GM20000 (cell line): ENCODE data around the gene BCL10.

Source experiments
- DNase-seq: peaks from one replicate; pipeline ENCODE4 v3.0.0; 2012; ENCODE audit warnings: low spot score
- TF ChIP-seq, protein P1 (sequence below): IDR thresholded peaks from 2 replicates; pipeline ENCODE4 v1.5.1; 2012; ENCODE audit warnings: mild to moderate bottlenecking, control low read depth; ENCODE audit errors: extremely low read depth, missing control alignments

Gene BCL10

DNA sequence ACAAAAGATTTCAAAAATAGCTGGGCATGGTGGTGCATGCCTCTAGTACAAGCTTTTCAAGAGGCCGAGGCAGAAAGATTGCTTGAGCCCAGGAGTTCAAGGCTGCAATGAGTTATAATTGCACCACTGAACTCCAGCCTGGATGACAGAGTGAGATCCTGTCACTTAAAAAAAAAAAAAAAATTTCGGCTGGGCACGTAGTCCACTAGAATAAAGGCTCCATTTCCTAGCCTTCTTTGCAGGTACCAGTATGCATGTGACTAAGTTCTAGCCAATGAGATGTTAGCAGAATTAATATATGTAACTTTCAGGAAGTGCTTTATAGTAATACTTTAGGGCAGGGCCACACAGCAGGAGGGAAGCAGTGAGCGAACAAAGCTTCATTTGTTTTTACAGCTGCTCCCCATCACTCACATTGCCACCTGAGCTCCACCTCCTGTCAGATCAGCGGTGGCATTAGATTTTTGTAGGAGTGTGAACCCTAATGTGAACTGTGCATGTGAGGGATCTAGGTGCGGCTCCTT is 46.8 kb downstream of the BCL10 start:
- TF ChIP-seq, protein P1, sequence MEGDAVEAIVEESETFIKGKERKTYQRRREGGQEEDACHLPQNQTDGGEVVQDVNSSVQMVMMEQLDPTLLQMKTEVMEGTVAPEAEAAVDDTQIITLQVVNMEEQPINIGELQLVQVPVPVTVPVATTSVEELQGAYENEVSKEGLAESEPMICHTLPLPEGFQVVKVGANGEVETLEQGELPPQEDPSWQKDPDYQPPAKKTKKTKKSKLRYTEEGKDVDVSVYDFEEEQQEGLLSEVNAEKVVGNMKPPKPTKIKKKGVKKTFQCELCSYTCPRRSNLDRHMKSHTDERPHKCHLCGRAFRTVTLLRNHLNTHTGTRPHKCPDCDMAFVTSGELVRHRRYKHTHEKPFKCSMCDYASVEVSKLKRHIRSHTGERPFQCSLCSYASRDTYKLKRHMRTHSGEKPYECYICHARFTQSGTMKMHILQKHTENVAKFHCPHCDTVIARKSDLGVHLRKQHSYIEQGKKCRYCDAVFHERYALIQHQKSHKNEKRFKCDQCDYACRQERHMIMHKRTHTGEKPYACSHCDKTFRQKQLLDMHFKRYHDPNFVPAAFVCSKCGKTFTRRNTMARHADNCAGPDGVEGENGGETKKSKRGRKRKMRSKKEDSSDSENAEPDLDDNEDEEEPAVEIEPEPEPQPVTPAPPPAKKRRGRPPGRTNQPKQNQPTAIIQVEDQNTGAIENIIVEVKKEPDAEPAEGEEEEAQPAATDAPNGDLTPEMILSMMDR = no peak
- no peak for DNase-seq

DNA sequence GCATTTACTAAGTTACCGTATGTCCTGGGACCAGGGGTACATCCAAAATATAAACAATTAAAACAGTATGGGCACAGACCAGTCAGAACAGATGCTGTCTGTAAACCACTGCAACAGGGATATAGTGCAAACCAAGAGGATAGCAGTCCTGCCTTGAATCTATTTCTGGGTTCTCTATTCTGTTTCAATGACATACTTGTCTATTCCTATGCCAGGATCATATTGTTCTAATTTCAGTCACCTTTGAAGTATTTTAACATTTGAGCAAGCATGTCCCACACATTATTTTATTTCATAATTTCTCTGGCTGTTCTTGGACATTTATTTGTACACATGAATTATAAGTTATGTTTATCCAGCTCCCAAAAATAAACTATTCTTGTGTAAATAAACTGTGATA is 47.5 kb downstream of the BCL10 start:
- TF ChIP-seq, protein P1 = no peak
- no peak for DNase-seq

DNA sequence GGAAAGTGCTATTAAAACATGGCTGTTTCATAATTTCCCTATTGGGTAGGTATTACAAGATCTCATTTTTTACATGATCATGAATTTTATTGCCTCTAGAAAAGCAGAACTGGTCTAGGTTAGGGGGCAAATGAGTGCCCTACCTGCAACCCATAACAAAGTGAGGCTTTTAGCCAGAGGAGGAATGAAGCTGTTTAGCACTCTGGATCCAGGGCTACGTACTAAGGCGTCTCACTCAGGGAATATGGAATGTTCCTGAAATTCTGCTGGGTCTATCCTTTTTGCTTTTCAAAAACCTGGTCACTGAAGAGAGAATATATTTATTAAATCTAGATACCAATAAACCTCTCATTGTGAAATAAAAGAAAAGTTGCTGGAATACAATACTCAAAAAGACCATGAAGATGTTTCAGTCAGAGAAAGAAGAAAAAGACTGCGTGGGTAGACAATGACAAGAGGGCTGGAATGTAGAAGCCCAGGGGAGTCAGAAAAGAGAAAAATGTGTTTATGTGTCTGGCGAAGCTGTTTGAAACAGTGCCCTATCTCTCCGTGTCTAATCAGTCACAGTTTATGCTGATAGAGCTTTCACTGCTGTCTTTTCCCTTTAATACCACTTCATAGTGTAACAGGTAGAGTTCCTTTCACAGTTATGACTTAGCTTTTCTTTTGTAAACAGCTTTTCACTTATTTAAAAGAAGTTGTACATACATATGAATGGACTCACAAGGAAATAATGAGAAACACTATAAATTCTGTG is 50.6 kb downstream of the BCL10 start:
- DNase-seq = no peak
- TF ChIP-seq, protein P1 = no peak

DNA sequence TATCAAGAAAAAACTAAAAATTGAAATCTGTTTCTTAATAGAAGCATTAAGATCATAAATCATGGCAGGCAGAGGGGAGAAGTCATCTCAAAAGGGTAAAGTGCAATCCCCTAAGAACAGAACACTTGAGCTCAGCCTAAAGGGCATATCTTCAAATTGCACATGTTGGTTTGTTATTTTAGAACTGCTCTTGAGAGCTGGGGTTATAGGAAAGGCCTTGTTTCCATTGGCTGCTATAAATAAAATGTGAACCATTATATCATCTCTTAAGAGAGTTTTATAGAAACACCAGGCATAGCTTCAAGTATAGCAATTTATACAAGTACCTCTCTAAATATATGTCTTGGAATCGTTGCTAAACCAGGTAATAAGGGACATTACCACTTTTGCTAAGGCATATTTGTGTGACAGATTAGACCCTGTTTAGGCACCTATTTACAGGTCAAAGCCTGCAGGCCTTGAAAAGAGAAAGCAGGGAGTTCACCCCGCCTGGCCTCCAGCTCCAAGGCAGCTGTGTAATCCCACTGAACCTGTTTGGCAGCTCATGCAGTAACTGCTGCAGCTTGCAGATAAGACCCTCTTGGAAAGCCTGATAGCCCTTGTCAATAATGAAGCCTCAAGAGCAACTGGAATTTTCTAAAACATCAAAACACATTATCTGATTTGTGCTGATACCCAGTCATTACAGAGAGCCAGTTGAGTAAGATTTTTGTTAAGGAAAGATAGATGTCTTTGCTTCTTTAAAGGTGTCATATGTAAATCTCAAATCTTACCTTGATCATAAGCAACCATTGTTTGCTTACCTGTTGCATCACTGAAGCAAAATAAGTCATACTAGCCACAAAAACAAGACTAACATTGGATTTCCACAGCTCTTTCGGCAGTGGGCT is 51.5 kb downstream of the BCL10 start:
- DNase-seq = no peak
- TF ChIP-seq, protein P1 = no peak

DNA sequence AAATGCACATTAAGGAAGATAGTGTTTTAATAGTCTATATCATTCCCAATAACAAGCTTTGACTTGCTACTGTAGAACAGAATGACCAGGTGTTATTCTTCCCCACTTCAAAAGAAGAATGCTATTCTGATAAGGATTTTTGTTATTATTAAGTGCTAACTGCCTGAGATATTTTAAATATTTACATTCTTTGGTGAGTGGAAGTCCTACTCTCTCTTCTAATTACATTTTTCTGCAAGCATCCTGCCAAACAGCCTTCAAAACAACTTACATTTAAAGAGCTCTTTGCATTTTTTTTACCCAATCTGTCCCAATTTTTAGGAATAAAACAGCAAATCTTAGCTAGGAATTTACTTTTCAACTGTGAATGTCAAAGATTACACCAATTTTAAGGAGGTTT is 52.1 kb downstream of the BCL10 start:
- TF ChIP-seq, protein P1 = no peak
- no peak for DNase-seq

DNA sequence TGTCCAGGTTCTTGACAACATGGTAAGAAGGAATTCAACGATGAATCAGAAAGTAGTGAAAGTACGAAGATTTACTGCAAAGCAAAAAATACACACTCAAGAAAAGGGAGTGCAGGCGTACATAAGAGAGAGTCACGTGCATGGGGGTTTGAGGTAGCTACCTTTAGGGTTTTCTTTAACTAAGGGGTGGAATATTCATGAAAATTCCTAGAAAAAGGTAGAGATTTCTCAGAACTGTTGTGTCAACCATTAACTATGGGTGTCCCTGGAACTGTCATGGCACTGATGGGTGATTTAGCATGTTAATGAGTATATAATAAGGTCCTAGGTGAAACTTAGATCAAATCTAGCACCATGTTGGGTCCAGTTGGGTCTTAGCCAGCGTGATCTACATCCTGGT is 53.1 kb downstream of the BCL10 start:
- DNase-seq = no peak
- TF ChIP-seq, protein P1 = no peak

DNA sequence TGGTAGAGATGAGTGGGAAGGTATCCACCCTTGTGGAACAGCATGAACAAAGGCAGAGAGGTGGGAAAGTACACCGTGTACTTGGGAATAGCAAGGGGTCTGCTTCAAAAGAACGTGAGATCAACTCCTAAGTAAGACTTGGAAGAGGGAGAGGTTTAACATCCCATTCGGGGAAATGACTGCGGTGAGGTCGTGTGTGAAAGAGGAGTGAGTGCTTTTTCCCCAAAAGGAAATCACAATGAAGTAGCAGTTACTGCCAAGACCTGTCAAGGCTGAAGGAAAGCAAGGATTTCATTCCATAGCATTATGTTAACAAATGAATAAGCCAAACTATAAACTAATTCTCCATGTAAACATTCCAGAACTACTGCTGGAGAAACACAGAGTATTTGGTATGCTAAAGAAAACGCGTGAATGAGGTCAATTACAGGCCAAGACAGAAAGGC is 55.7 kb downstream of the BCL10 start:
- DNase-seq = no peak
- TF ChIP-seq, protein P1 = no peak
